ENCODE data around the gene ITGAV.

GRCh38 chr2:186623084-186623483, 33.2 kb downstream of the ITGAV start:
- TF ChIP-seq CTCF (IDR thresholded peaks at IDR 0.05; ENCODE audit: low read depth, low read length, missing input control) (no peak), FOXA2 (IDR thresholded peaks at IDR 0.05) (no peak), RAD21 (IDR thresholded peaks at IDR 0.05) (no peak), MAX (IDR thresholded peaks at IDR 0.05) (no peak), TAF1 (conservative IDR thresholded peaks at IDR 0.05) (no peak), JUND (IDR thresholded peaks at IDR 0.05) (no peak), SP1 (IDR thresholded peaks at IDR 0.05) (no peak), YY1 (IDR thresholded peaks at IDR 0.05) (no peak), EGR1 (IDR thresholded peaks at IDR 0.05; ENCODE audit: low read depth in 2 of 2) (no peak), REST (IDR thresholded peaks at IDR 0.05) (no peak), ATF3 (IDR thresholded peaks at IDR 0.05) (no peak), ZBTB33 (IDR thresholded peaks at IDR 0.05) (no peak), NR2F2 (IDR thresholded peaks at IDR 0.05) (no peak)

All from liver (tissue), 3 donors.